ENCODE measurements around the gene CRNKL1. TPM values are rescaled to one million over a fixed set of nuclear protein-coding genes. Genes with fewer than 3 reads are reported as not detected.

CRNKL1 gene
- total RNA-seq, 4 donors from 2014 or later: 12.3 to 22.1 (median 15.6) TPM

GRCh38 chr20:20073801-20074371 lies 21.6 kb upstream of the CRNKL1 start:
- intact Hi-C loops (cut with DNase I; ENCODE audit: low total_unique reads) (loop anchor here (10.0 kb wide), 1 partner anchor 751 kb away; no protein-coding TSS in a partner anchor), in situ Hi-C loops (cut with MboI; ENCODE audit: low pct_ligation_motif_present in 1 of 4, low pct_unique_long_range_greater_than_20kb in 1 of 4, low sequenced_read_pairs in 3 of 4) (no loop called here)
- no peaks in the 10 kb centered on the region for H3K9me3 ChIP-seq
- no peak for DNase-seq
- no peak overlapping the region for H3K27ac ChIP-seq
- peaks cover 0 to under 1% (median 0%) of the 10 kb centered on the region in 4 donors for H3K4me1 ChIP-seq
- no peak overlapping the region for H3K4me3 ChIP-seq
- TF ChIP-seq EP300 (IDR thresholded peaks at IDR 0.05; ENCODE audit: low read depth) (no peak), POLR2AphosphoS5 (IDR thresholded peaks at IDR 0.05) (no peak), CTCF (IDR thresholded peaks at IDR 0.05) (no peak), POLR2A (IDR thresholded peaks at IDR 0.05) (no peak)
- H3K27me3 ChIP-seq: peaks cover 13% of the 10 kb centered on the region
- 55% methylated on average over 15 of the region's 15 CpGs; no CpG with 5 or more reads in 1 of the 2 donors for WGBS, 2 donors (ENCODE audit: low coverage in 1 of 2)
- no peaks in the 10 kb centered on the region for H3K36me3 ChIP-seq

GRCh38 chr20:20070871-20071726 lies 18.8 kb upstream of the CRNKL1 start:
- H3K9me3 ChIP-seq: no peaks in the 10 kb centered on the region
- in situ Hi-C loops (cut with MboI; ENCODE audit: low pct_ligation_motif_present in 1 of 4, low pct_unique_long_range_greater_than_20kb in 1 of 4, low sequenced_read_pairs in 3 of 4): no loop called here
- TF ChIP-seq POLR2A (IDR thresholded peaks at IDR 0.05) (no peak), EP300 (IDR thresholded peaks at IDR 0.05; ENCODE audit: low read depth) (no peak)
- intact Hi-C loops (cut with DNase I; ENCODE audit: low total_unique reads): loop anchor here (10.0 kb wide), 1 partner anchor 754 kb away; no protein-coding TSS in a partner anchor
- H3K27me3 ChIP-seq: peaks cover 13% of the 10 kb centered on the region
- DNase-seq: no peak
- H3K36me3 ChIP-seq: no peaks in the 10 kb centered on the region
- no peaks in the 10 kb centered on the region for H3K4me1 ChIP-seq
- no peak overlapping the region for H3K27ac ChIP-seq
- H3K4me3 ChIP-seq: no peak overlapping the region
- 67 to 72% methylated on average over 2 to 10 of the region's 10 CpGs for WGBS, 2 donors (ENCODE audit: low coverage in 1 of 2)

- H3K4me3 ChIP-seq: no peak overlapping the region
- H3K4me1 ChIP-seq: no peaks in the 10 kb centered on the region
- DNase-seq: no peak
- WGBS, 2 donors (ENCODE audit: low coverage in 1 of 2): 67 to 80% methylated on average over 1 of the region's 1 CpG
- no peaks in the 10 kb centered on the region for H3K9me3 ChIP-seq
- no peaks in the 10 kb centered on the region for H3K36me3 ChIP-seq
- intact Hi-C loops (cut with DNase I; ENCODE audit: low total_unique reads): no loop called here
- in situ Hi-C loops (cut with MboI; ENCODE audit: low pct_ligation_motif_present in 1 of 4, low pct_unique_long_range_greater_than_20kb in 1 of 4, low sequenced_read_pairs in 3 of 4): no loop called here
- peaks cover 17% of the 10 kb centered on the region for H3K27me3 ChIP-seq
- no peak overlapping the region for H3K27ac ChIP-seq
- TF ChIP-seq POLR2AphosphoS5 (IDR thresholded peaks at IDR 0.05): no peak
These were observed 13.1 kb upstream of the CRNKL1 start for GRCh38 chr20:20065361-20065760.

- in situ Hi-C loops (cut with MboI; ENCODE audit: low pct_ligation_motif_present in 1 of 4, low pct_unique_long_range_greater_than_20kb in 1 of 4, low sequenced_read_pairs in 3 of 4) (no loop called here), intact Hi-C loops (cut with DNase I; ENCODE audit: low total_unique reads) (no loop called here)
- H3K9me3 ChIP-seq: no peaks in the 10 kb centered on the region
These were observed 11.9 kb upstream of the CRNKL1 start for GRCh38 chr20:20063941-20064702.

More at GRCh38 chr20:20063941-20064702, 11.9 kb upstream of the CRNKL1 start:
- no peak for DNase-seq
- H3K4me1 ChIP-seq: no peaks in the 10 kb centered on the region
- WGBS, 2 donors (ENCODE audit: low coverage in 1 of 2): 61 to 66% methylated on average over 11 to 12 of the region's 12 CpGs
- no peak overlapping the region for H3K4me3 ChIP-seq
- no peak overlapping the region for H3K27ac ChIP-seq
- no peaks in the 10 kb centered on the region for H3K36me3 ChIP-seq
- TF ChIP-seq EP300 (IDR thresholded peaks at IDR 0.05; ENCODE audit: low read depth) (no peak), POLR2A (IDR thresholded peaks at IDR 0.05) (no peak), CTCF (IDR thresholded peaks at IDR 0.05) (no peak), POLR2AphosphoS5 (IDR thresholded peaks at IDR 0.05) (no peak)
- H3K27me3 ChIP-seq: peaks cover 17% of the 10 kb centered on the region

All from transverse colon (tissue), 4 donors.